ENCODE measurements around the gene RANBP2. TPM values are rescaled to one million over a fixed set of nuclear protein-coding genes. Genes with fewer than 3 reads are reported as not detected.
"Not testable (repeated sequence)": the region's sequence is repeated elsewhere in the genome, so short reads cannot be mapped to it uniquely, and the experiment has no call there.

RANBP2 gene
- total and polyA plus RNA-seq, 9 of the 15 experiments (the other 6 are each of a cell fraction or from before 2014, with no cell fraction given) = 11.7 to 97.4 (median 48.1) TPM

- peak; percentile 80 for TF ChIP-seq ZBTB17 (CRISPR knock-in tag; IDR thresholded peaks at IDR 0.05)
Observed at GRCh38 chr2:108719149-108720044, at the start of gene RANBP2 (continued).

DNA sequence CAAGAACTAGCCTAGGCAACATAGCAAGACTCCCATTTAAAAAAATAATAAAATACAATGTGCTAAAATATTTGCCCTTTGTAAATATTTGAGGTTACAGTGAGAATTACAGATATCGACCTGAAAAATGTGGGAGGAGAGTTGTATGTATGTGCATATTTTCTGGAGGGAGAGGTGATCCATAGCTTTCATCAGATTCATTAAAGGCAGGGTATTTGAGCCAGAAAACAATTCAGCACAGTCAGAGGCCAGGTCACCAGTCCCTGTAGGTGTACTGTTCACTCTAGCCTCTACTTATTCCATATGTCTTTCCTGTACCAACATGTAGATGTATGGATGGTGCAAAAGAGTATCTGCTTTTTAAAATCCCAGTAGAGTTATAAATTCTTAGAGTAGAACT lies 49.0 kb upstream of the RANBP2 start:
- ATAC-seq; H2AFZ ChIP-seq (ENCODE audit: low read depth, low read length); BruUV-seq (replicated peaks); H3K27me3 ChIP-seq (ENCODE audit: control insufficient read depth in 2 of 2, insufficient read depth in 2 of 2, low read length in 2 of 2); H3K9me3 ChIP-seq (replicated peaks; ENCODE audit: control insufficient read depth, insufficient read depth, low read depth, low read length); DNase-seq (ENCODE audit: extremely low read depth in 1 of 4, low spot score in 3 of 4); CTCF ChIA-PET (ENCODE audit: low intra/inter-chr PET ratio); FAIRE-seq; H3K9ac ChIP-seq (ENCODE audit: insufficient read depth in 1 of 2, low read depth in 2 of 2, low read length in 2 of 2); POLR2A ChIA-PET; H3K9me1 ChIP-seq (ENCODE audit: control insufficient read depth, insufficient read depth, low read length); in situ Hi-C loops (cut with MboI); H3K79me2 ChIP-seq (ENCODE audit: control insufficient read depth, insufficient read depth, low read length); intact Hi-C loops (cut with micrococcal nuclease); H3K36me3 ChIP-seq (ENCODE audit: control insufficient read depth, insufficient read depth, low read length); H3K4me2 ChIP-seq (ENCODE audit: insufficient read depth, low read length); H4K20me1 ChIP-seq (replicated peaks; ENCODE audit: control insufficient read depth, insufficient read depth, low read length); H3K4me3 ChIP-seq; H3K4me1 ChIP-seq (replicated peaks in 1 of 2; ENCODE audit: control insufficient read depth in 2 of 2, insufficient read depth in 2 of 2, low read length in 2 of 2); H3K27ac ChIP-seq (ENCODE audit: extremely low read depth, low read depth, low read length): not testable (repeated sequence)
- WGBS (ENCODE audit: insufficient coverage, low coverage, missing lambda C conversion rate) = no CpG with 5 or more reads among the region's 1 CpG

- H3K27ac ChIP-seq (ENCODE audit: extremely low read depth, low read depth, low read length); H3K27me3 ChIP-seq (ENCODE audit: control insufficient read depth in 2 of 2, insufficient read depth in 2 of 2, low read length in 2 of 2); BruUV-seq (replicated peaks); H3K4me1 ChIP-seq (replicated peaks in 1 of 2; ENCODE audit: control insufficient read depth in 2 of 2, insufficient read depth in 2 of 2, low read length in 2 of 2); FAIRE-seq; H3K9ac ChIP-seq (ENCODE audit: insufficient read depth in 1 of 2, low read depth in 2 of 2, low read length in 2 of 2); intact Hi-C loops (cut with micrococcal nuclease); H3K9me3 ChIP-seq (replicated peaks; ENCODE audit: control insufficient read depth, insufficient read depth, low read depth, low read length); H3K4me2 ChIP-seq (ENCODE audit: insufficient read depth, low read length); ATAC-seq; H4K20me1 ChIP-seq (replicated peaks; ENCODE audit: control insufficient read depth, insufficient read depth, low read length); H3K9me1 ChIP-seq (ENCODE audit: control insufficient read depth, insufficient read depth, low read length); H2AFZ ChIP-seq (ENCODE audit: low read depth, low read length); in situ Hi-C loops (cut with MboI); POLR2A ChIA-PET; H3K4me3 ChIP-seq; DNase-seq (ENCODE audit: extremely low read depth in 1 of 4, low spot score in 3 of 4); CTCF ChIA-PET (ENCODE audit: low intra/inter-chr PET ratio); H3K79me2 ChIP-seq (ENCODE audit: control insufficient read depth, insufficient read depth, low read length): not testable (repeated sequence)
- WGBS (ENCODE audit: insufficient coverage, low coverage, missing lambda C conversion rate) = no CpG with 5 or more reads among the region's 6 CpGs
- peaks cover 16% of the 10 kb centered on the region; the same call in 2 of the 3 replicates for H3K36me3 ChIP-seq (ENCODE audit: control insufficient read depth, insufficient read depth, low read length)
Observed at GRCh38 chr2:108672200-108672805, 47.0 kb upstream of the RANBP2 start.

DNA sequence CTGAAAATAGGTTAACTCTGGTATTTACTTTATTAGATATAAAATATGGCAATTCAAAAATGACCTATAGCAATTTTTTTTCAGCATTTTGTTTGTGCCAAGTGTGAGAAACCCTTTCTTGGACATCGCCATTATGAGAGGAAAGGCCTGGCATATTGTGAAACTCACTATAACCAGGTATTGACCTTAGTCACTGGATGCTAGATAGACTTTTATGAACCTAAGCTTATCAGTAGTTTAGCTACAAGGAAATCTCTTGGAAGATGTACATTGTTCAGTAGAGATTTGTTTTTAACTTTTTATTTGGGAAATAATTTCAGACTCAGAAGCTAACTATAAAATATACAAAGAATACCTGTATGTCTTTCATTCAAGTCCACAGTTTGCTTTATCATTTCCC lies 42.8 kb upstream of the RANBP2 start:
- H2AFZ ChIP-seq (ENCODE audit: low read depth, low read length); H3K4me3 ChIP-seq; POLR2A ChIA-PET; H3K9ac ChIP-seq (ENCODE audit: insufficient read depth in 1 of 2, low read depth in 2 of 2, low read length in 2 of 2); DNase-seq (ENCODE audit: extremely low read depth in 1 of 4, low spot score in 3 of 4); ATAC-seq; BruUV-seq (replicated peaks); H3K27me3 ChIP-seq (ENCODE audit: control insufficient read depth in 2 of 2, insufficient read depth in 2 of 2, low read length in 2 of 2); H4K20me1 ChIP-seq (replicated peaks; ENCODE audit: control insufficient read depth, insufficient read depth, low read length); H3K27ac ChIP-seq (ENCODE audit: extremely low read depth, low read depth, low read length); CTCF ChIA-PET (ENCODE audit: low intra/inter-chr PET ratio); H3K4me2 ChIP-seq (ENCODE audit: insufficient read depth, low read length); H3K79me2 ChIP-seq (ENCODE audit: control insufficient read depth, insufficient read depth, low read length); H3K9me3 ChIP-seq (replicated peaks; ENCODE audit: control insufficient read depth, insufficient read depth, low read depth, low read length); FAIRE-seq; H3K9me1 ChIP-seq (ENCODE audit: control insufficient read depth, insufficient read depth, low read length); H3K4me1 ChIP-seq (replicated peaks in 1 of 2; ENCODE audit: control insufficient read depth in 2 of 2, insufficient read depth in 2 of 2, low read length in 2 of 2); intact Hi-C loops (cut with micrococcal nuclease): not testable (repeated sequence)
- in situ Hi-C loops (cut with MboI) = loop anchor here (25.0 kb wide), 2 partner anchors 1111 to 1911 kb away; partner anchors contain the start of genes RGPD5 and RGPD6
- peaks cover 36% of the 10 kb centered on the region; the same call in 2 of the 3 replicates for H3K36me3 ChIP-seq (ENCODE audit: control insufficient read depth, insufficient read depth, low read length)
- WGBS (ENCODE audit: insufficient coverage, low coverage, missing lambda C conversion rate) = no CpG with 5 or more reads among the region's 1 CpG
